Measurements from ENCODE around the gene CDKAL1.

The CDKAL1 gene

GRCh38 chr6:20853828-20854227 lies 319.6 kb downstream of the CDKAL1 start:
- TF ChIP-seq YY1 (IDR thresholded peaks at IDR 0.05; ENCODE audit: low read depth) (no peak), CEBPB (IDR thresholded peaks at IDR 0.05) (no peak), TEAD4 (IDR thresholded peaks at IDR 0.05) (no peak), NFIC (IDR thresholded peaks at IDR 0.05) (no peak), EP300 (IDR thresholded peaks at IDR 0.05; ENCODE audit: borderline replicate concordance) (no peak), USF1 (IDR thresholded peaks at IDR 0.05) (no peak), CREB1 (IDR thresholded peaks at IDR 0.05; ENCODE audit: low read depth) (no peak), MAX (IDR thresholded peaks at IDR 0.05) (no peak), TCF12 (IDR thresholded peaks at IDR 0.05; ENCODE audit: low read depth) (no peak), REST (IDR thresholded peaks at IDR 0.05; ENCODE audit: low read depth) (no peak), FOXM1 (IDR thresholded peaks at IDR 0.05; ENCODE audit: borderline replicate concordance, low read depth) (no peak), ZBTB7A (IDR thresholded peaks at IDR 0.05; ENCODE audit: low read depth) (no peak), RAD21 (IDR thresholded peaks at IDR 0.05; ENCODE audit: low read depth) (no peak), EGR1 (IDR thresholded peaks at IDR 0.05) (no peak), TAF1 (IDR thresholded peaks at IDR 0.05; ENCODE audit: low read depth) (no peak)

- TF ChIP-seq EP300 (IDR thresholded peaks at IDR 0.05; ENCODE audit: borderline replicate concordance) (no peak), ZBTB7A (IDR thresholded peaks at IDR 0.05; ENCODE audit: low read depth) (no peak), MAX (IDR thresholded peaks at IDR 0.05) (no peak), YY1 (IDR thresholded peaks at IDR 0.05; ENCODE audit: low read depth) (no peak), USF1 (IDR thresholded peaks at IDR 0.05) (no peak), CEBPB (IDR thresholded peaks at IDR 0.05) (no peak), TAF1 (IDR thresholded peaks at IDR 0.05; ENCODE audit: low read depth) (no peak), TCF12 (IDR thresholded peaks at IDR 0.05; ENCODE audit: low read depth) (no peak), FOXM1 (IDR thresholded peaks at IDR 0.05; ENCODE audit: borderline replicate concordance, low read depth) (no peak), RAD21 (IDR thresholded peaks at IDR 0.05; ENCODE audit: low read depth) (no peak), EGR1 (IDR thresholded peaks at IDR 0.05) (no peak), REST (IDR thresholded peaks at IDR 0.05; ENCODE audit: low read depth) (no peak), TEAD4 (IDR thresholded peaks at IDR 0.05) (no peak), NFIC (IDR thresholded peaks at IDR 0.05) (no peak), CREB1 (IDR thresholded peaks at IDR 0.05; ENCODE audit: low read depth) (no peak)
Measured at GRCh38 chr6:20856681-20857288, 322.5 kb downstream of the CDKAL1 start.

- TF ChIP-seq CREB1 (IDR thresholded peaks at IDR 0.05; ENCODE audit: low read depth) = no peak
- TF ChIP-seq CEBPB (IDR thresholded peaks at IDR 0.05) = no peak
- no peak for TF ChIP-seq TEAD4 (IDR thresholded peaks at IDR 0.05)
- no peak for TF ChIP-seq ZBTB7A (IDR thresholded peaks at IDR 0.05; ENCODE audit: low read depth)
- no peak for TF ChIP-seq RAD21 (IDR thresholded peaks at IDR 0.05; ENCODE audit: low read depth)
- no peak for TF ChIP-seq NFIC (IDR thresholded peaks at IDR 0.05)
- no peak for TF ChIP-seq FOXM1 (IDR thresholded peaks at IDR 0.05; ENCODE audit: borderline replicate concordance, low read depth)
- TF ChIP-seq EGR1 (IDR thresholded peaks at IDR 0.05) = no peak
- TF ChIP-seq TAF1 (IDR thresholded peaks at IDR 0.05; ENCODE audit: low read depth) = no peak
- no peak for TF ChIP-seq REST (IDR thresholded peaks at IDR 0.05; ENCODE audit: low read depth)
- no peak for TF ChIP-seq EP300 (IDR thresholded peaks at IDR 0.05; ENCODE audit: borderline replicate concordance)
- TF ChIP-seq MAX (IDR thresholded peaks at IDR 0.05) = no peak
- no peak for TF ChIP-seq YY1 (IDR thresholded peaks at IDR 0.05; ENCODE audit: low read depth)
- TF ChIP-seq TCF12 (IDR thresholded peaks at IDR 0.05; ENCODE audit: low read depth) = no peak
- no peak for TF ChIP-seq USF1 (IDR thresholded peaks at IDR 0.05)
Measured at GRCh38 chr6:20861481-20861880, 327.2 kb downstream of the CDKAL1 start.
